NOMO-1 treated with dmso at 0.1 percent for 144 hours (cell line): Measurements from ENCODE around the gene ADAMTS13.
"Not testable (repeated sequence)": the region's sequence is repeated elsewhere in the genome, so short reads cannot be mapped to it uniquely, and the experiment has no call there.

Source experiments
- DNase-seq: peaks from one replicate; lab custom pipeline; 2025; ENCODE audit not compliant: unreplicated experiment; lab: John Stamatoyannopoulos, UW

The ADAMTS13 gene

GRCh38 chr9:133421615-133422542, at the start of gene ADAMTS13:
ADAMTS13 (plus strand) TSS chr9:133422367; CDS start chr9:133422444, 77 bp downstream.
- no peak for DNase-seq

- DNase-seq: peak; percentile 34
These were observed 47.5 kb upstream of the ADAMTS13 start for GRCh38 chr9:133374612-133375115.

GRCh38 chr9:133375116-133375723, 46.9 kb upstream of the ADAMTS13 start:
- no peak for DNase-seq

GRCh38 chr9:133375724-133376654, 46.2 kb upstream of the ADAMTS13 start, which contains the start of the genes STKLD1 and SURF4:
STKLD1 (plus strand) TSS chr9:133376366; CDS start chr9:133376474, 108 bp downstream.
SURF4 (minus strand) TSS chr9:133376060; CDS start chr9:133375969, 91 bp downstream.
- DNase-seq: peak; percentile 94

GRCh38 chr9:133377280-133377679, 44.9 kb upstream of the ADAMTS13 start:
- not testable (repeated sequence) for DNase-seq

GRCh38 chr9:133377721-133378216, 44.4 kb upstream of the ADAMTS13 start:
- no peak for DNase-seq

GRCh38 chr9:133378408-133378962, 43.7 kb upstream of the ADAMTS13 start:
- DNase-seq: no peak

- no peak for DNase-seq
These were observed 42.7 kb upstream of the ADAMTS13 start for GRCh38 chr9:133379153-133380086.

- no peak for DNase-seq
These were observed 41.4 kb upstream of the ADAMTS13 start for GRCh38 chr9:133380734-133381133.

GRCh38 chr9:133382507-133383141, 39.5 kb upstream of the ADAMTS13 start:
- no peak for DNase-seq

- no peak for DNase-seq
These were observed 38.7 kb upstream of the ADAMTS13 start for GRCh38 chr9:133383438-133383837.

- DNase-seq: no peak
These were observed 37.3 kb upstream of the ADAMTS13 start for GRCh38 chr9:133384736-133385321.

- DNase-seq: no peak
These were observed 36.7 kb upstream of the ADAMTS13 start for GRCh38 chr9:133385452-133385851.

- DNase-seq: no peak
These were observed 35.8 kb upstream of the ADAMTS13 start for GRCh38 chr9:133386338-133386737.

GRCh38 chr9:133387680-133388079, 34.5 kb upstream of the ADAMTS13 start:
- DNase-seq: no peak

- DNase-seq: no peak
These were observed 33.1 kb upstream of the ADAMTS13 start for GRCh38 chr9:133389025-133389557.

GRCh38 chr9:133389562-133389961, 32.6 kb upstream of the ADAMTS13 start:
- DNase-seq: no peak

GRCh38 chr9:133390713-133391112, 31.5 kb upstream of the ADAMTS13 start:
- DNase-seq: no peak
